Mammary epithelial cell (primary cell): Measurements from ENCODE around the gene AKT1.

Experiments used
- EZH2 ChIP-seq: IDR thresholded peaks from 2 replicates; pipeline ENCODE4 v1.6.1; 2012; ENCODE audit warnings: low read length, inconsistent platforms, borderline replicate concordance
- TF ChIP-seq, protein P1 (sequence below), 2 donors: IDR thresholded peaks in 1 of 2; conservative IDR thresholded peaks in 1 of 2; 2 replicates each; pipeline ENCODE4 v1.5.1; 2011 to 2012; ENCODE audit warnings: inconsistent platforms in 2 of 2, low read length in 2 of 2, mild to moderate bottlenecking in 2 of 2, control low read depth in 1 of 2, low read depth in 1 of 2; ENCODE audit not compliant: insufficient read depth in 1 of 2; ENCODE audit errors: extremely low read depth in 1 of 2

DNA sequence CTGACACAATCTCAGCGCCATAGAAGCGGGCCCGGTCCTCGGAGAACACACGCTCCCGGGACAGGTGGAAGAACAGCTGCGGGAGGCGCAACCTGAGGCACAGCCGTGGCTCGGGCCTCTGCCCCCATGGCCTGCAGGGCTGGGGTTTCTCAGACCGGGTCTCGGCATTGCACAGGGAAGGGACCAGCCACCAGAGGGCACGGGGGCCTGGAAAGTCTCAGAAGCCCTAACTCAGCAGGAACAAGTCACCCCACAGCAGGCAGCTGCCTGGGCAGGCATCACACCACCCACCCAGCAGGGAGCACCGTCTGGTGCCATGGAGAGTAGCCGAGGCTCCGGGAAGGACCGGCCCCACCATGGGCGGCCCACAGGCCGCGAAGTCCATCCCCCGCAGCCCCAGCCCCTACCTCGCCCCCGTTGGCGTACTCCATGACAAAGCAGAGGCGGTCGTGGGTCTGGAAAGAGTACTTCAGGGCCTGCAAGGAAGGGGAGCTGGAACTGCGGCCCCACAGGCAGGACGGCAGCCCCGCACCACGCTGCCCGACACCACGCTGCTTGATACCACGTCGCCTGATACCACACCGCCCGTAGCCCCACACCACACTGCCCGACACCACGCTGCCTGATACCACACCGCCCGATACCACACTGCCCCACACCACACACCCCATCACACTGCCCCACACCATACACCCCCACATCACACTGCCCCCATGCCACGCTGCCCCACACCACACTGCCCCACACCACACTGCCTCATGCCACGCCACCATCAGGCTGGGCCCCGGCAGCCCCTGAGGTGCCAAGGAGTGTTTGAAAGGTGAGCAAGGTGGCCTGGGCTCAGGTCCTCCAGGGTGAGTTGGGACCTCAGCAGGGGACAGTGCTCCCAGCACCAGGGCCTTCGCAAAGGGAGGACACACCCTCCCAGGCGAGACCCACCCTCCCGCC lies 21.8 kb downstream of the AKT1 start:
- TF ChIP-seq, protein P1, sequence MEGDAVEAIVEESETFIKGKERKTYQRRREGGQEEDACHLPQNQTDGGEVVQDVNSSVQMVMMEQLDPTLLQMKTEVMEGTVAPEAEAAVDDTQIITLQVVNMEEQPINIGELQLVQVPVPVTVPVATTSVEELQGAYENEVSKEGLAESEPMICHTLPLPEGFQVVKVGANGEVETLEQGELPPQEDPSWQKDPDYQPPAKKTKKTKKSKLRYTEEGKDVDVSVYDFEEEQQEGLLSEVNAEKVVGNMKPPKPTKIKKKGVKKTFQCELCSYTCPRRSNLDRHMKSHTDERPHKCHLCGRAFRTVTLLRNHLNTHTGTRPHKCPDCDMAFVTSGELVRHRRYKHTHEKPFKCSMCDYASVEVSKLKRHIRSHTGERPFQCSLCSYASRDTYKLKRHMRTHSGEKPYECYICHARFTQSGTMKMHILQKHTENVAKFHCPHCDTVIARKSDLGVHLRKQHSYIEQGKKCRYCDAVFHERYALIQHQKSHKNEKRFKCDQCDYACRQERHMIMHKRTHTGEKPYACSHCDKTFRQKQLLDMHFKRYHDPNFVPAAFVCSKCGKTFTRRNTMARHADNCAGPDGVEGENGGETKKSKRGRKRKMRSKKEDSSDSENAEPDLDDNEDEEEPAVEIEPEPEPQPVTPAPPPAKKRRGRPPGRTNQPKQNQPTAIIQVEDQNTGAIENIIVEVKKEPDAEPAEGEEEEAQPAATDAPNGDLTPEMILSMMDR (conservative IDR thresholded peaks at IDR 0.05 in 1 of 2, IDR thresholded peaks at IDR 0.05 in 1 of 2; ENCODE audit: extremely low read depth in 1 of 2, insufficient read depth in 1 of 2, low read depth in 1 of 2, low read length in 2 of 2), result no peak
- TF ChIP-seq EZH2, result no peak
